ENCODE measurements around the gene TNNI3K. TPM values are rescaled to one million over a fixed set of nuclear protein-coding genes. Genes with fewer than 3 reads are reported as not detected.

TNNI3K gene
- total RNA-seq, 1 donor: 1.3 TPM

DNA sequence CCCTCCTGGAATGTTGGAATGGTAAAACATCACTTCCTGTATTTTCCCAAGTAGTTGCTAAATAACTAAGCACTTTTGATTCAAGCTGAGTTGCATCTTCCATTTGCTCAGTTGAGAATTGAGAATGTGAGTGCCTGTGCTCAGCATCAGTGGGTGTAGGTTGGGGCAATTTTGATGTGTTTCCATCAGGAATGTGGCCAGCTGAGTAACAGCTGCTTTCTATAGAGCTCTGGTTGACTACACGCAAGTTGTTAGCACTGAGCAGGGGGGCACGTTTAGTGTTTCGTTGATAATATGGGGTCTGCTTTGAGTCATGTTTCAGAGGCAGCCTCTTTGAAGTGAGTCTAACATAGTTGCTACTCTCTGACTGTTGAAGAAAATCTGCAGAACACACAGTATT, 235.7 kb downstream of the TNNI3K start:
- no peak for DNase-seq (ENCODE audit: low read depth)
- TF ChIP-seq, protein P1, sequence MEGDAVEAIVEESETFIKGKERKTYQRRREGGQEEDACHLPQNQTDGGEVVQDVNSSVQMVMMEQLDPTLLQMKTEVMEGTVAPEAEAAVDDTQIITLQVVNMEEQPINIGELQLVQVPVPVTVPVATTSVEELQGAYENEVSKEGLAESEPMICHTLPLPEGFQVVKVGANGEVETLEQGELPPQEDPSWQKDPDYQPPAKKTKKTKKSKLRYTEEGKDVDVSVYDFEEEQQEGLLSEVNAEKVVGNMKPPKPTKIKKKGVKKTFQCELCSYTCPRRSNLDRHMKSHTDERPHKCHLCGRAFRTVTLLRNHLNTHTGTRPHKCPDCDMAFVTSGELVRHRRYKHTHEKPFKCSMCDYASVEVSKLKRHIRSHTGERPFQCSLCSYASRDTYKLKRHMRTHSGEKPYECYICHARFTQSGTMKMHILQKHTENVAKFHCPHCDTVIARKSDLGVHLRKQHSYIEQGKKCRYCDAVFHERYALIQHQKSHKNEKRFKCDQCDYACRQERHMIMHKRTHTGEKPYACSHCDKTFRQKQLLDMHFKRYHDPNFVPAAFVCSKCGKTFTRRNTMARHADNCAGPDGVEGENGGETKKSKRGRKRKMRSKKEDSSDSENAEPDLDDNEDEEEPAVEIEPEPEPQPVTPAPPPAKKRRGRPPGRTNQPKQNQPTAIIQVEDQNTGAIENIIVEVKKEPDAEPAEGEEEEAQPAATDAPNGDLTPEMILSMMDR (IDR thresholded peaks at IDR 0.05; ENCODE audit: insufficient read depth, low read depth, low read length): no peak
- no peak overlapping the region for H3K4me3 ChIP-seq (ENCODE audit: low read depth, low read length)

DNA sequence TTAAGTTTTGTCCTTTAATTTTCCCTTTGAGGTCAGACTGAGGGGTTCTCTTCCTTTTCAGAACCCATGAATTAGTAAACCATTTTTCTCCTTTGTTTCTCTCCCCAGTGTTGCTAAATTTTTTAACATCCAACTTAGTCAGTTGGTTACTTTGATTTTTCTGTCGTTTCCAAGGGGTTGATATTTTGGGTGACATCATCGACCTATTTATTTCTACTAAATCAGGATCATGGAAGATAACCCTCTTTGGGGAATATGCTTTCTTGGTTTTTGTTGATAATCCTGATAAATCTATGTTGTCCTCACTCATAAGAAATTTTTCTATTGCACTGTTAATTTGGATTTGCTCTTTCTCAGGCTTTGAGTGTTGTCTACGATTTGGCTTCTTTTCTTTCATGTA, 236.3 kb downstream of the TNNI3K start:
- TF ChIP-seq, protein P1 (IDR thresholded peaks at IDR 0.05; ENCODE audit: insufficient read depth, low read depth, low read length): no peak
- no peak overlapping the region for H3K4me3 ChIP-seq (ENCODE audit: low read depth, low read length)
- no peak for DNase-seq (ENCODE audit: low read depth)

DNA sequence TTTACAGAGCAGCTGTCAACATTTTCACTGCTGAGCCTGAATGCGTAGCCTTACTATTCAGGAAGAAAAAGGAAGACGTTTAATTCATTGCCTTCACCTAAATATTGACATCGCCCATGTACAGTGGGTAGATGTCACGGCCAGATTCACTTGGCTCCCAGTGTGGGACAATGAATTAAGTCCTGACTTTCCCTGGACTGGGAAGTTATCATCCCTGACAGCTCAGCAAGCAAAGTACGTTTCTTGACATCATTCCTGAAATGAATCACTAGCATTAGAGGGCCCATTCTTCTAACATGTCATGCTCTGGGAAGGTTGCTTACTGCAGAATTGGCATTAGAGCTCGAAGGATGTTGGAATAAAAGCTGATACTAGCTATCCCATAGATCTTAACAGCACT, 239.4 kb downstream of the TNNI3K start:
- no peak overlapping the region for H3K4me3 ChIP-seq (ENCODE audit: low read depth, low read length)
- DNase-seq (ENCODE audit: low read depth): no peak
- TF ChIP-seq, protein P1 (IDR thresholded peaks at IDR 0.05; ENCODE audit: insufficient read depth, low read depth, low read length): no peak

DNA sequence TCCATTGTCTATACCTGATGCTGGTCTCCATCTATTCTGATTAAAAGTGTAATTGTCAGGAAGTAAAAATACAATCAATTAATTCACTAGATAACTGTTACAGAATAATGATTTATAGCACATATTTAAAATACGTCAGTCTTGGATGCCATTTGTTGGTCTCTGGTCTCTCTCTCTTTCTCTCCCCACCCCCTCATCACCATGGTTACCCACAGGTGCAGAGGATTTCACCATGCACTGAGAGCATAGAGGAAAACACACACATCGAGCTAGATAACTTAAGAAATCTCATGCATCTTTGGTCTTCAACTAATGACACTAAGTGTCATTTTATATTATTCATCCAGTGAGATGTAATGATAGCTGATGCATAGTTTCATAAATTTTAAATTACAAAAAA, 243.8 kb downstream of the TNNI3K start:
- no peak overlapping the region for H3K4me3 ChIP-seq (ENCODE audit: low read depth, low read length)
- DNase-seq (ENCODE audit: low read depth): no peak
- TF ChIP-seq, protein P1 (IDR thresholded peaks at IDR 0.05; ENCODE audit: insufficient read depth, low read depth, low read length): no peak

DNA sequence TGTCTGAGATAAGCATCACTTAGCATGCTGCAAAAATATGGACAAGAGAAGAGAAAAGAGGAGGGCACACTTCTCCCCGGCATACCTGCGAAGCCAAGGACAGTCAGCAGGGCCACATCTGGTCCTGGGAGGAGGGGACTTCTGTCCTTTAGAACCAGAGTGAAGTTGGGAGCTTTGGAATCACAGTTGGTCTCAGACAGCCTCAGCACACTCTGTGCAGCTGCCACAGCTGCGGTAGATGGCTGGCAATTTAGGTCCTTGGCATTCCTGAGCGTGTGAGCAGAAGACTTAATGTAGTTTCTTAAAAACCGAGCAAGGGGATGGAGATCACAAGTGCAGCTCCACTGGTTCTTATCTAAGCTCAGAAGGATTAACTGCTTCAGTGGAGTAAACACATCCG, 244.9 kb downstream of the TNNI3K start:
- no peak overlapping the region for H3K4me3 ChIP-seq (ENCODE audit: low read depth, low read length)
- no peak for DNase-seq (ENCODE audit: low read depth)
- TF ChIP-seq, protein P1 (IDR thresholded peaks at IDR 0.05; ENCODE audit: insufficient read depth, low read depth, low read length): no peak

DNA sequence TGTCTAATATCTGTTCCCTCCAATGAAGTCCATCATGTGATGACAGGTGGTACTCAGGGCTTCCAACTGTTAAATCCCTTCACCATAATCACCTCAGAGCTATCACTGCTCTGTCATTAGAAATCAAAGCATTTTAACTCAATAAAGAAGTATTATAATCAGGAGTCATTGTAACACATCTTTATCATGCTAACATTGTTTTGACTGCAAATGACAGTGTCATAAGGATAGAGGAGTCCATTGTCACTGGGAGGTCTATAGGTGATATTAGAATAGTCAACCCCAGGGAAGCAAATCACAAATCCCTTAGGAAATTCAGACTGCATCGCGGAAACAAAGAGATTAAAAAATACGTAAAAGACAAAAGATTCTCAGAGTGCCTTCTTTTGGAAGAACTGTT, 246.4 kb downstream of the TNNI3K start:
- no peak overlapping the region for H3K4me3 ChIP-seq (ENCODE audit: low read depth, low read length)
- TF ChIP-seq, protein P1 (IDR thresholded peaks at IDR 0.05; ENCODE audit: insufficient read depth, low read depth, low read length): no peak
- DNase-seq (ENCODE audit: low read depth): no peak

DNA sequence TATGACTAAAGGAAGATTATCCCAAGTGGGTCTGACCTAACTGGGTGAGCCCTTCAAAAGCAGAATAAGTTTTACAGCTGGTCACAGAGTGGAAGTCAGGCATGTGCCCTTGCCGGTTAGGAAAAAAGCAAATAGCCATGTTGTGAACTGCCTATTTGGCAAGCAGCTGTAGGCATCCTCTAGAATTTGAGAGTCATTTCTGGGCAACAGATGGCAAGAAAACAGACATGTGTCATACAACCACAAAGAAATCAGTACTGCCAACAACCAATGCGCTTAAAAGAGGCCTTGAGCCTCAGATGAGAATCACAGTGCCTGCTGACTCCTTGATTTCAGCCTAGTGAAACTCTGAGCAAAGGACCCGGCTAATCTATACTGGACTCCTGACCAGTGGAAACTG, 250.4 kb downstream of the TNNI3K start:
- H3K4me3 ChIP-seq (ENCODE audit: low read depth, low read length): no peak overlapping the region
- TF ChIP-seq, protein P1 (IDR thresholded peaks at IDR 0.05; ENCODE audit: insufficient read depth, low read depth, low read length): no peak
- no peak for DNase-seq (ENCODE audit: low read depth)
